SKM-1 treated with dmso at 0.1 percent for 144 hours (cell line): ENCODE data around the gene SCARF1.

Experiments used
- DNase-seq: peaks from one replicate; lab custom pipeline; 2025; ENCODE audit not compliant: unreplicated experiment; lab: John Stamatoyannopoulos, UW

Gene SCARF1

DNA sequence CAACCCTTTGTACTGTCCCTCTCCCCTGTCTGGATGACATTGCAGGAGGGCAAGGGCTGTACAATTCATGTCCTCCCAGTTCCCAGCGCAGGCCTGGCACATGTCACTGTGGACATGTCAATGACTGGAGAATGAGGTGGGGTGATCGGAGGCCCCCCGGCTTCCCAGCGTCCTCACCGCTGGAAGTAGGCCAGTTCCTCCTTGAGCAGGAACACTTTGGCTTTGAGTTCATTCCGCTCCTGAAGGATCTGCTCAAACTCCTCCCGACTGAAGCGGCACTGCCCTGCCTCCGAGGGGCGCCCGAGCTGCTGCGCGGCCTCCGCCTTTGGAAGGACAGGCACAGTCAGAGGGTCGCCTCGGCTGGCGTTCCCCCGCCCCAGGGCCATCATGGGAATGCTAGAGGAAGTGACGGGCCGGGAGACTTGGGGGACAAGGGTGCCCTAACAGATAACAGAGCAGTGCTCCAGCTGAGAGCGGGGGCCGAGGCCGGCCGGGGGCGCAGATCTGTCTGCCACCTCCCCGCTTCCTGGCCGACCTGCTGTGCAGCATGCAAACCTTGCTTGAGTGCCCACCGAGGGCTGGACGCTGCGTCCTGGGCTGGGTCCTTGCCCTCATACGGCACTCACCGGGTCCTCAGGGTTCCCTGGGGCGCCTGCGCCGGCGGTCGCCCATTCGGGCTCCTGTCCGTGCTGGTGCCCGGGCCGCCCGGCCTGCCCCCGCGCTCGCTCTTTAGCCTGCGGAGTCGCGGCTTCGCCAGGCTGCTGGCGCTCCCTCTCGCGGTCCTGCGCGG lies 2.8 kb upstream of the SCARF1 start:
- DNase-seq: no peak

- no peak for DNase-seq
These were observed 2.3 kb upstream of the SCARF1 start for GRCh38 chr17:1647802-1648171.

DNA sequence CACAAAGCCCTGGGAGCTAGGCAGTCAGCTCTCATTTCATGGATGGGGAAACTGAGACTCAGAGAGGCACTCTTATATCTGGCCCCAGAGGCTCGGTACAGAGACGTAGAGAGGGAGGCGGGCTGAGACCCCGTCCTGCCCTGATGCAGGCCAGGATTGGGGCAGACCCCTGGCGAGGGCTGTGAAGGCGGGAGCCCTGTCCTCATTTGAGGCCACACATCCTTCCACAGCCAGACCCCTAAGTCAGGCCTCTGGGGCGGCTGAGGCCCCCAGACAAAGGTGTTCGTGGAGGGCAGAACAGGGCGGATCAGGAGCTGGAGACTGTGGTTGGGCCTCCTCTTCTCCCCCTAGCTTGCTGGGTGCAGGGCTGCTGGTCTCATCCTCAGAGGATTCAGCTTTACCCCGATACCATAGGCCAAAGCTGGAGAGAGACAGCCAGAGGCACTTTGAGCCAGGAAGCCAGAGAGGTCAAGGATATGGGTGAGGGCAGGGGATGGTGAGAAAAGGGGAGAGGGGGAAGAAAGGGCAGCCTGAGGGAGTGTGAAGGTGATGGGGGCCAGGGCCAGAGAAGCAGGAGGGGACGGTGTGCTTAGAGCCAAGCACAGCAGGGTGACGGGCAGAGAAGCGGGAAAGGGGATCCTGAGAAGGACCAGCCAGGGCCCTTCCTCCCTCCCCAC lies 805 bp upstream of the SCARF1 start:
- DNase-seq: no peak

DNA sequence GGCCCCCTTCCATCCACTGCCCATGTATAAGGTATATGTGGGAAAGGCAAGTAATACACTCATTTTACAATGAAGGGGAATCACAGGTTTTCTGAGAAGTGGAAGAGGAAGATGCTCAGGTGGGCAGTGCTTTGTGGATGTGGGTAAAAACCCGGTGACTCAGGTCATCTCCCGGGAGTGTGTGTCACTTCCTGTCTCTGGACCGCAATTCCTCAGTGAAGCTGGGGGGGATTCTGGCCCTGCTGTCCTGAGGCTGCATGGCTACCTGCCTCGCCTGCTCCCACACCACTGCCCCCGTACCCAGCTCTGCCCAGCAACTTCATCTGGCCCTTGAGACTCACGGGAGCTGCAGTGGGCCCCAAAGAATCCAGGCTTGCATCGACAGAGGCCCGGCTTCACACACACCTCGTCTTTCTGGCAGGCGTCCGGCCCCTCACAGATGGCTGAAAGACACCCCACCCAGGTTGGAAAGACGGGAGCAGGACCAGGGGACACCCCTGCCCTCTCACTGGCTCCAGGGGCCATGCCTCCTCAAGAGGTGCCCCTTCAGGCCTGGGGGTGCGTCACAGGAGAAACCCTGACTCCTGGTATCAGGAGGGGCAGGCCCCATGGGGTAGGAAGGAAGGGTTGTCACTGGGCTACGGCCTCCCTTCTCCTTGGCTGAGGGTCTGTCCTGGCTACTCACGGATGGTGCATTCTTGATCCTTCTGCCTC lies 882 bp downstream of the SCARF1 start:
- no peak for DNase-seq

DNA sequence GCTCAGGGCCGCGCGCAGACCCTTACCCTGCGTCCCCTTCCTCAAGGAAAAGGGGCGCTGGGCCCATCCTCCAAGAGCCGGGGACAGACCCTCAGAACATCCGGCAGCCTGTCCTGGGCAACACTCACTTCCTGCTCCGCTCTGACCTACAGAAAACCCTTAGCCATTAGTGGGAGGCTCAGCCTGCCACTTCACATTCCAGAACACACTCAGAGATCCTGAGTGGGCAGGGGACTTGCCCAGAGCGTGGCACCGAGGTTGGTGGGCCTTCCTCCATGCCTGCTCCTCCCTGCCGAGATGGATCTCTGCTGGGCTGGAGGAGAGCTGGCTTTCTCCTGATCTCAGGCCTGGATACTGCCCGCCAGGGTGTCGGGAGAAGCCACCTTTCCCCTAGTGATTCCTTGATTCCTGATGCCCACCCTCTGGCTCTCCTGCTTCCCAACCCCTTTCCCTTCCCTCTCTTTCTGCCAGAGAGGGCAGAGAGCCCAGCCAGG lies 1.5 kb downstream of the SCARF1 start:
- DNase-seq: no peak

DNA sequence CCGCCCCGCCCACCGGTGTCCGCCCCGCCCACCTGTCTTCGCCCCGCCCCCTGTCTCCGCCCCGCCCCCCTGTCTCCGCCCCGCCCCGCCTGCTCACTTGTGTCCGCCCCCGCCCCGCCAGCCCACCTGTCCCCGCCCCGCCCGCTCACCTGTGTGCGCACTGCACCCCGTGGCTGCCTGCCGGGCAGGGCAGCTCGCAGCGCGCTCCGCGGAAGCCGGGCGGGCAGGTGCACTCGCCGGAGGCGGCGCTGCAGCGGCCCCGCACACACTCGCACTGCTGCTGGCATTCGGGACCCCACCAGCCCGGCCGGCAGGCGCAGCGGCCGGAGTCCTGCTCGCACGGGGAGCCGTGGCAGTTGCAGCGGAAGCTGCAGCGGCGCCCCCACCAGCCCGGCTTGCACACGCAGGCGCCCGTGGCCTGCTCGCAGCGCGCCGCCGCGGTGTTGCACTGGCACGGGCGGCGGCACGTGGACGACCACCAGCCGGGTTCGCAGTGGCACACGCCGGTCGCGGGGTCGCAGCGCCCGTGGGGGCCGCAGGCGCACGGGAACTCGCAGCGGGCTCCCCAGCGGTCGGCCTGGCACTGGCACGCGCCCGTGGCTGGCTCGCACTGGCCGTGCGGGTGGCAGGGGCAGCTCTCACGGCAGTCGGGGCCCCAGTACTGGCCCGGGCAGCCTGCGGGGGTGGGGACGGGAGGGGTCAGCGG lies 2.1 kb downstream of the SCARF1 start:
- no peak for DNase-seq

- DNase-seq: no peak
These were observed 4.5 kb downstream of the SCARF1 start for GRCh38 chr17:1641065-1641403.

- DNase-seq: no peak
These were observed 5.0 kb downstream of the SCARF1 start for GRCh38 chr17:1640329-1641064.

GRCh38 chr17:1639549-1640180 lies 5.9 kb downstream of the SCARF1 start:
- no peak for DNase-seq

DNA sequence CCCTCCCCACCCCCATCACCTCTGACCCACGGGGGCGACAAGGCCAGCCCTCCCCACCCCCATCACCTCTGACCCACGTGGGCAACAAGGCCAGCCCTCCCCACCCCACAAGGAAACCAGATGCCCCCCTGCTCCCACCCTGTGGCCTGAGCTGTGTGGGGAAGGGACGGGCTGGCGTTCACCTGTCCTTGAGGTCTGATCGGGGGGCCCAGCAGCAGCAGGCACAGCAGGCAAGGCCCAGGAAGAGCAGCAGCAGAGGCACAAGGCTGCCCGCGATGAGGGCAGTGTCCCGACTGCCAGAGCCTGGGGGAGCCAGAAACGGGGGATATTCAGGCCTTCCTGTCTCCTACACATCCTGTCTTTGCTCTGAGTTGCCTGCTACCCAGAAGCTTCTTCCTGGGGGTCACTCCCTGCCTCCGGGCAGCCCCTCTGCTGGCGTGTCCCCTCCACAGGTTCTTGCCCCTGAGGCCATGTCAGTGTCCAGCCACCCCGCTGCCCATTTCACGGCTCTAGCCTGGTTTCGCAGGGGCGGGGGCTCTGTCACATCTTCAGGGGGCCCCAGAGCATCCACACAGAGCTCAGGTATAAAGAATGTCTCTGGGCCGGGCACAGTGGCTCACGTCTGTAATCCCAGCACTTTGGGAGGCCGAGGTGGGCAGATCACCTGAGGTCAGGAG lies 6.8 kb downstream of the SCARF1 start:
- no peak for DNase-seq

- no peak for DNase-seq
These were observed 7.4 kb downstream of the SCARF1 start for GRCh38 chr17:1638171-1638590.

GRCh38 chr17:1636732-1637285 lies 8.7 kb downstream of the SCARF1 start:
- no peak for DNase-seq

- DNase-seq: no peak
These were observed 9.7 kb downstream of the SCARF1 start for GRCh38 chr17:1635675-1636465.

DNA sequence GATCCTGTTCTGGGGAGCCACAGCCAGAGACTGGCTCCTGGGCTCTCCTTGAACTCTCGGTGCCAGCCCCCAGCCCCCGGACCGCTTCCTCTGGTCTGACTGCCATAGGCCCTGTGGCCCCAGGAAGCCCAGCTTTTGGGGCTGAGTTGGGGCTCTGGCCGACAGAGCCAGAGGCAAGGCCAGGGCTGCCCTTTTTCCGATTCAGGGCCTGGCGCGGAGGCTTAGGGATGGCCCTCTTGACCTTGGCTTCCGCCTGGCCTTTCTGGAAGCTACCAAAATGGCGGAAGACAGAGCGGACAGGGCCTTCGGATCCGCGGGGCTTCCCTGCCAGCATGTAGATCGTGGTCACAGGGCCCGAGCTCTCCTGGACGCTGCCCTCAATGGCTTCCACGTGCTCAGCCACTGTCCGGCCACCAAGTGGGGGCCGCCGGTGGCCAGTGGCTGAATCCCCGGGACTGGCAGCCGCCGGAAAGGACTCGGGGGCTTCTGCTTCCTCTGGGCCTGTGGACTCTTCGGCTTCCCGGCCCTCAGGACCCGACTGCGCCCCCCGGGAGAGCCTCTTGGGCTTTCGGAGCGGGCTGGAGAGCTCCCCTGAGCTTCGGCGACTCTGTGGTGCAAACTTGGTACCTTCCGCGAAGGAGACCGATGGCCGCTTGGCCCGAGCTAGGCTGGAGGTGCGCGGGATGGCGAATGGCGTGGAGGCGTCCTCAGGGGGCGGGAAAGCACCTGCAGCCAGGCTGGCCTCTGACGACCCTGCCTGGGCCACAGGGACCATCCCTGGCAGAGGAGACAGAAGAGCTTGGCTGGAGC lies 10.5 kb downstream of the SCARF1 start:
- no peak for DNase-seq

GRCh38 chr17:1630662-1631061 lies 14.9 kb downstream of the SCARF1 start:
- no peak for DNase-seq

DNA sequence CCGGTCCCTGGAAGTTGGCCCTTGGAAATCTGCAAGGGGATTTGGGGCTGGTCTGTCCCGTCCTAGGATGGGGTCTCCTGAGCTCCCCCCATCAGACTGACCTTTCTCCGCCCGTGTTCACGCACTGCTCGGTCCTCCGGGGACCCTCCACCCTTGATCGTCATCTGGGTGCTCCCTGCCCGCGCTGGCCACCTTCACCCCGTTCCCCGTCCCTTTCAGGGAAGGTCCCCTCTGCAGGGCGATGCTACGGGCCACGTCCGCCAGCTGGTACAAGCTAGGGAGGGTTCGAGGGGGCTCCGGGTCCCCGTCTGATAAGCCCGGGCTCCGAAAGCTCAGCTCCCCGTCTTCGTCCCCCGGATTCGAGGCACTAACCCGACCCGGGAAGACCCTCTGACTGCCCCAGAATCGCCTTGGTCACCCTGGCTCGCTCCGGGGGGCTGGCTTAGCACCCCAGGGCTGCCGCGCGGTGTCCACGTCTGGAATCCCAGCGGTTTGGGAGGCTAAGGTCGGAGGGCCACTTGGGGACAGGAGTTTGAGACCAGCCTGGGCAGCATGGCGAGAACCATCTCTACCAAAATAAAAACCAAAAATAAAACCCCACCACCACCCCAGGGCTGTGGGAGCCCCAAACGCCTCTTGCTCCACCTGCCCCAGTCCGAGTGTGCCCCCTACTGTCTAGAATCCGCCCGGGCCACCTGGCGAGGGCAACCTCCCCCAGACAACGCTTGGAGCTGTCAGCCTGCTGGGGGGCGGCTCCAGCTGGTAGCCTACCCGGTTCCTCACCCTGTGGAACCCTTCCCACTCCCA lies 15.8 kb downstream of the SCARF1 start:
- no peak for DNase-seq
